ENCODE measurements around the gene RYR1. TPM values are rescaled to one million over a fixed set of nuclear protein-coding genes. Genes with fewer than 3 reads are reported as not detected.

RYR1 gene
- total RNA-seq, 1 donor, result not detected

DNA sequence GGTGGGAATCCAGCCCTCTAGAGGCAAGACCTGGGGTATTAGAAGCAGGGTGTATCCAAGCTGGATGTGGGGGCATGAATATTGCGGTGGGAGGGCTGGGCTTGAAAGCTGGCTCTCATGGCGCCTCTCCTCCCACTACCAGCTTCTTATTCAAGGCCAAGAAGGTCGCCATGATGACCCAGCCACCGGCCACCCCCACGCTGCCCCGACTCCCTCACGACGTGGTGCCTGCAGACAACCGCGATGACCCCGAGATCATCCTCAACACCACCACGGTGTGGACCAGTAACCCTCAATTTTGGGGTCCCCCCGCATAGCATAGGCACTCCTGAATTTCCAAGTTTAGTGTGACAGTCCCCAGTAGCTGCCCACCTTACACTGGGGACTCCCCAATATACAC, 41.7 kb downstream of the RYR1 start:
- TF ChIP-seq, protein P1, sequence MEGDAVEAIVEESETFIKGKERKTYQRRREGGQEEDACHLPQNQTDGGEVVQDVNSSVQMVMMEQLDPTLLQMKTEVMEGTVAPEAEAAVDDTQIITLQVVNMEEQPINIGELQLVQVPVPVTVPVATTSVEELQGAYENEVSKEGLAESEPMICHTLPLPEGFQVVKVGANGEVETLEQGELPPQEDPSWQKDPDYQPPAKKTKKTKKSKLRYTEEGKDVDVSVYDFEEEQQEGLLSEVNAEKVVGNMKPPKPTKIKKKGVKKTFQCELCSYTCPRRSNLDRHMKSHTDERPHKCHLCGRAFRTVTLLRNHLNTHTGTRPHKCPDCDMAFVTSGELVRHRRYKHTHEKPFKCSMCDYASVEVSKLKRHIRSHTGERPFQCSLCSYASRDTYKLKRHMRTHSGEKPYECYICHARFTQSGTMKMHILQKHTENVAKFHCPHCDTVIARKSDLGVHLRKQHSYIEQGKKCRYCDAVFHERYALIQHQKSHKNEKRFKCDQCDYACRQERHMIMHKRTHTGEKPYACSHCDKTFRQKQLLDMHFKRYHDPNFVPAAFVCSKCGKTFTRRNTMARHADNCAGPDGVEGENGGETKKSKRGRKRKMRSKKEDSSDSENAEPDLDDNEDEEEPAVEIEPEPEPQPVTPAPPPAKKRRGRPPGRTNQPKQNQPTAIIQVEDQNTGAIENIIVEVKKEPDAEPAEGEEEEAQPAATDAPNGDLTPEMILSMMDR (IDR thresholded peaks at IDR 0.05; ENCODE audit: insufficient read depth, low read length), result no peak
- no peak for DNase-seq (ENCODE audit: low read depth)

DNA sequence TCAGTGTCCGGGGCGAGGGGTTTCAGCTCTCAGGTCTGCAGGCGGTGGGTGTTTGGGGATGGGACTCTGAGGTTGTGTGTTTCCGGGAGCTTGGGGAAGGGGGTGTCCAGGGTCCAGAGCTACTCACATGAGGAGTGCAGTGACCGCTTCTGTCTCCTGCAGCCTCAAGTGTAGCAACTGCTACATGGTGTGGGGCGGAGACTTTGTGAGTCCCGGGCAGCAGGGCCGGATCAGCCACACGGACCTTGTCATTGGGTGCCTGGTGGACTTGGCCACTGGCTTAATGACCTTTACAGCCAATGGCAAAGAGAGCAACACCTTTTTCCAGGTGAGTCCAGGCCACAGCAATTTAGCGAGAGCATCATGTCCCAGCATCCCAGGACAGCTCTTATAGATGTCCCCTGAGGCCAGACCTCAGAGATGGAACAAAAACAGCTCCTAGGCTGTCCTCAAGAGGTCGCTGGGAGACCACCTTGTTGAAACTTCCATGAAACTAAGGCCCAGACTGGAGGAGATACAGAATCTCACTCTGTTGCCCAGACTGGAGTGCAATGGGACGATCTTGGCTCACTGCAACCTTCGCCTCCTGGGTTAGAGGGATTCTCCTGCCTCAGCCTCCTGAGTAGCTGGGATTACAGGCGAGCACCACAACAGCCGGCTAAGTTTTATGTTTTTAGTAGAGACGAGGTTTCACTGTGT, 44.9 kb downstream of the RYR1 start:
- peak; percentile 1 for DNase-seq (ENCODE audit: low read depth)
- TF ChIP-seq, protein P1 (IDR thresholded peaks at IDR 0.05; ENCODE audit: insufficient read depth, low read length), result no peak
- H3K4me3 ChIP-seq (ENCODE audit: low read depth, low read length), result no peak overlapping the region

More for the DNA sequence above, 41.7 kb downstream of the RYR1 start:
- H3K4me3 ChIP-seq (ENCODE audit: low read depth, low read length), result no peak overlapping the region

DNA sequence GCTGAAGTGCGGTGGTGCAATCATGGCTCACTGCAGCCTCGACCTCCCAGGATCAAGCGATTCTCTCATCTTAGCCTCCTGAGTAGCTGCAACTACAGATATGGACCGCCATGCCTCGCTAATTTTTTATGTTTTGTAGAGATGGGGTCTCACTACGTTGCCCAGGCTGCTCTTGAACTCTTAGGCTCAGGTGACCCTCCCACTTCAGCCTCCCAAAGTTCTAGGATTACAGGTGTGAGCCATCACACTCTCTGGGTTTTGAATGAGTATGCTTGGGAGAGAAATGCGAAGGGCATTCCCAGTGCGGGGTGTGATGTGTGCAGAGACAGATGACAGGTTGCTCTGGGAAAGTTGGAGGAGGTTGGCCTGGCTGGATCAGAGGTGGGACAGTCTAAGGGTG, 49.0 kb downstream of the RYR1 start:
- DNase-seq (ENCODE audit: low read depth), result no peak
- no peak overlapping the region for H3K4me3 ChIP-seq (ENCODE audit: low read depth, low read length)
- TF ChIP-seq, protein P1 (IDR thresholded peaks at IDR 0.05; ENCODE audit: insufficient read depth, low read length), result no peak

DNA sequence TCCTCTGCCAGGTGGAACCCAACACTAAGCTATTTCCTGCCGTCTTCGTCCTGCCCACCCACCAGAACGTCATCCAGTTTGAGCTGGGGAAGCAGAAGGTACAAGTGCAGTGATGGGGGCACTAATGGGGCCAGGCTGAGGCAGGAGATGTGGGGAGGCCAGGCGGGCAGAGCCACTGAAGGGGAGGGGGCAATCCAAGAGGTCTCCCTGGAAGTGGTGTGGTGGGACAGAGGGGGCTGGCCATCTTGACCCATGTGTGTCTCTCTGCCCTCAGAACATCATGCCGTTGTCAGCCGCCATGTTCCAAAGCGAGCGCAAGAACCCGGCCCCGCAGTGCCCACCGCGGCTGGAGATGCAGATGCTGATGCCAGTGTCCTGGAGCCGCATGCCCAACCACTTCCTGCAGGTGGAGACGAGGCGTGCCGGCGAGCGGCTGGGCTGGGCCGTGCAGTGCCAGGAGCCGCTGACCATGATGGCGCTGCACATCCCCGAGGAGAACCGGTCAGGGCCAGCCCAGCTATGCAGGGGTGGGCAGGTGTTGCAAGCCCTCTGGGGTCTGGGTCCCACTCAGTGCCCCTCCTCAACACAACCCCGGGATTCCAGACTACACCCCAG, 49.6 kb downstream of the RYR1 start:
- no peak for DNase-seq (ENCODE audit: low read depth)
- no peak overlapping the region for H3K4me3 ChIP-seq (ENCODE audit: low read depth, low read length)
- TF ChIP-seq, protein P1 (IDR thresholded peaks at IDR 0.05; ENCODE audit: insufficient read depth, low read length), result no peak

DNA sequence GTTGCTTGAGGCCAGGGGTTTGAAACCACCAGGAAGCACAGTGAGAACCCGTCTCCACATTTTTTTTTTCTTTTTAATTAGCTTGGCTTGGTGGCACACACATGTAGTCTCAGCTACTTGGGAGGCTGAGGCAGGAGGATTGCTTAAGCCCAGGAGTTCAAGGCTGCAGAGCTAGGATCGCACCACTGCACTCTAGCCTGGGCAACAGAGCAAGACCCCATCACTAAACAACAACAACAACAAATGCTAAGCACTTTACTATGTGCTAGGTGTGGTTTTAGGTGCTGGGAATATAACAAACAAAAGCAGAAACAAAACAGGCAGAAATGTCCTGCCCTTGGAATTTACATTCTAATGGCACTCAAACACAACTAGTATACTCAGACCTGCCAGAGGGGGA, 51.3 kb downstream of the RYR1 start:
- H3K4me3 ChIP-seq (ENCODE audit: low read depth, low read length), result no peak overlapping the region
- TF ChIP-seq, protein P1 (IDR thresholded peaks at IDR 0.05; ENCODE audit: insufficient read depth, low read length), result no peak
- no peak for DNase-seq (ENCODE audit: low read depth)

DNA sequence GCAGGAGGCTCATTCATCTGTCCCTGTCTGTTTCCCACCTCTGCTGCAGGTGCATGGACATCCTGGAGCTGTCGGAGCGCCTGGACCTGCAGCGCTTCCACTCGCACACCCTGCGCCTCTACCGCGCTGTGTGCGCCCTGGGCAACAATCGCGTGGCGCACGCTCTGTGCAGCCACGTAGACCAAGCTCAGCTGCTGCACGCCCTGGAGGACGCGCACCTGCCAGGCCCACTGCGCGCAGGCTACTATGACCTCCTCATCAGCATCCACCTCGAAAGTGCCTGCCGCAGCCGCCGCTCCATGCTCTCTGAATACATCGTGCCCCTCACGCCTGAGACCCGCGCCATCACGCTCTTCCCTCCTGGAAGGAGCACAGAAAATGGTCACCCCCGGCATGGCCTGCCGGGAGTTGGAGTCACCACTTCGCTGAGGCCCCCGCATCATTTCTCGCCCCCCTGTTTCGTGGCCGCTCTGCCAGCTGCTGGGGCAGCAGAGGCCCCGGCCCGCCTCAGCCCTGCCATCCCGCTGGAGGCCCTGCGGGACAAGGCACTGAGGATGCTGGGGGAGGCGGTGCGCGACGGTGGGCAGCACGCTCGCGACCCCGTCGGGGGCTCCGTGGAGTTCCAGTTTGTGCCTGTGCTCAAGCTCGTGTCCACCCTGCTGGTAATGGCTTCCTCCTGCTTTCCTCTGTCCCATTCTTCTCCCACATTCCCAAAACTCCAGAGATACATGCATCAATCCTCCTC, 52.2 kb downstream of the RYR1 start:
- TF ChIP-seq, protein P1 (IDR thresholded peaks at IDR 0.05; ENCODE audit: insufficient read depth, low read length), result no peak
- no peak overlapping the region for H3K4me3 ChIP-seq (ENCODE audit: low read depth, low read length)
- no peak for DNase-seq (ENCODE audit: low read depth)

All from fibroblast of the aortic adventitia (primary cell).